Activated naive CD4-positive, alpha-beta T cell (primary cell): ENCODE data around the gene EPC1.
"Not testable (repeated sequence)": the region's sequence is repeated elsewhere in the genome, so short reads cannot be mapped to it uniquely, and the experiment has no call there.

Source experiments
- DNase-seq, 4 experiments: peaks; one replicate each; lab custom pipeline; 2025; lab: John Stamatoyannopoulos, UW

The EPC1 gene

GRCh38 chr10:32346551-32347362, at the start of gene EPC1:
EPC1 (minus strand) TSS chr10:32347158; CDS start chr10:32346915, 243 bp downstream.
- DNase-seq = peak; percentile 77 to 88 (median 86)

- DNase-seq = no peak
Measured at GRCh38 chr10:32393911-32394310, 47.0 kb upstream of the EPC1 start.

GRCh38 chr10:32392284-32392683, 45.3 kb upstream of the EPC1 start:
- DNase-seq = not testable (repeated sequence)

- no peak for DNase-seq
Measured at GRCh38 chr10:32390193-32390592, 43.2 kb upstream of the EPC1 start.

- DNase-seq = no peak
Measured at GRCh38 chr10:32388258-32389027, 41.5 kb upstream of the EPC1 start.

- DNase-seq = no peak
Measured at GRCh38 chr10:32386623-32387260, 39.8 kb upstream of the EPC1 start.

- DNase-seq = no peak
Measured at GRCh38 chr10:32384171-32384570, 37.2 kb upstream of the EPC1 start.

GRCh38 chr10:32381165-32381564, 34.2 kb upstream of the EPC1 start:
- no peak for DNase-seq

GRCh38 chr10:32379950-32380551, 33.1 kb upstream of the EPC1 start:
- DNase-seq = no peak

GRCh38 chr10:32379318-32379949, 32.5 kb upstream of the EPC1 start:
- no peak for DNase-seq

GRCh38 chr10:32378363-32379317, 31.7 kb upstream of the EPC1 start:
- peak; percentile 64 to 87 (median 79) for DNase-seq

GRCh38 chr10:32377458-32378259, 30.7 kb upstream of the EPC1 start:
- DNase-seq = no peak

GRCh38 chr10:32376771-32377170, 29.8 kb upstream of the EPC1 start:
- DNase-seq = no peak

- DNase-seq = no peak
Measured at GRCh38 chr10:32376097-32376496, 29.1 kb upstream of the EPC1 start.

GRCh38 chr10:32375631-32376030, 28.7 kb upstream of the EPC1 start:
- DNase-seq = no peak

GRCh38 chr10:32374605-32375004, 27.6 kb upstream of the EPC1 start:
- no peak for DNase-seq

- no peak for DNase-seq
Measured at GRCh38 chr10:32373496-32373895, 26.5 kb upstream of the EPC1 start.

GRCh38 chr10:32373031-32373430, 26.1 kb upstream of the EPC1 start:
- no peak for DNase-seq

GRCh38 chr10:32372000-32372875, 25.3 kb upstream of the EPC1 start:
- no peak for DNase-seq
